Activated naive CD8-positive, alpha-beta T cell treated with anti-CD3 and anti-CD28 coated beads, Interleukin-2, amount 10 ng/mL, durations not matched to agents 7 days and 5 days (primary cell): ENCODE results near the gene RAB31. TPM values are rescaled to one million over a fixed set of nuclear protein-coding genes. Genes with fewer than 3 reads are reported as not detected.

Experiments used
- ATAC-seq: fragments of 150-1000 bp; cut with Tn5 transposase; one replicate; pipeline ENCODE4 v1.10.0; 2021; ENCODE audit warnings: low read depth, moderate library complexity
- POLR2A ChIA-PET: fragments of 350-600 bp; sonication (Branson Sonifier 250); formaldehyde crosslinking; loops from one replicate; lab custom pipeline; 2021; ENCODE audit warnings: antibody characterized with exemption; lab: Charles Lee
- DNase-seq: peaks from one replicate; pipeline ENCODE4 v3.0.0; 2021
- H3K27ac Mint-ChIP-seq: one replicate; pipeline ENCODE4 v1.8.0; 2022; ENCODE audit warnings: mild to moderate bottlenecking, mixed read lengths
- H3K27me3 Mint-ChIP-seq: one replicate; pipeline ENCODE4 v1.8.0; 2022; ENCODE audit warnings: mild to moderate bottlenecking, moderate library complexity, mixed read lengths
- H3K36me3 Mint-ChIP-seq: one replicate; pipeline ENCODE4 v1.8.0; 2021; ENCODE audit warnings: mild to moderate bottlenecking, mixed read lengths
- H3K4me1 Mint-ChIP-seq: one replicate; pipeline ENCODE4 v1.8.0; 2021; ENCODE audit warnings: mixed read lengths
- H3K4me3 Mint-ChIP-seq: one replicate; pipeline ENCODE4 v1.8.0; 2022; ENCODE audit warnings: mild to moderate bottlenecking, moderate library complexity, mixed read lengths
- H3K9me3 Mint-ChIP-seq: one replicate; pipeline ENCODE4 v1.8.0; 2021; ENCODE audit warnings: mixed read lengths
- total RNA-seq, 2 experiments: library from RNA; stranded (reverse); gene quantifications; one replicate each; pipeline ENCODE4 v1.2.3, GENCODE V29; 2021

RAB31 gene
- total RNA-seq, 2 experiments from 2014 or later: 0.94 to 3.6 TPM

- H3K9me3 Mint-ChIP-seq: peaks cover 10% of the 10 kb centered on the region
- no peak overlapping the region for H3K27ac Mint-ChIP-seq
- ATAC-seq (no peak), DNase-seq (no peak)
- H3K4me1 Mint-ChIP-seq: peaks cover 3% of the 10 kb centered on the region
- H3K27me3 Mint-ChIP-seq: no peaks in the 10 kb centered on the region
- H3K36me3 Mint-ChIP-seq: no peaks in the 10 kb centered on the region
- POLR2A ChIA-PET: no interaction called here
- no peak overlapping the region for H3K4me3 Mint-ChIP-seq
Measured at GRCh38 chr18:9868857-9869714, 161.0 kb downstream of the RAB31 start.

GRCh38 chr18:9869715-9870430, 161.8 kb downstream of the RAB31 start:
- ATAC-seq: no peak
- no peak overlapping the region for H3K4me3 Mint-ChIP-seq
- H3K27me3 Mint-ChIP-seq: no peaks in the 10 kb centered on the region
- H3K9me3 Mint-ChIP-seq: peaks cover 10% of the 10 kb centered on the region
- POLR2A ChIA-PET: no interaction called here
- no peaks in the 10 kb centered on the region for H3K36me3 Mint-ChIP-seq
- H3K27ac Mint-ChIP-seq: no peak overlapping the region
- H3K4me1 Mint-ChIP-seq: peaks cover 3% of the 10 kb centered on the region
- DNase-seq: no peak

DNA sequence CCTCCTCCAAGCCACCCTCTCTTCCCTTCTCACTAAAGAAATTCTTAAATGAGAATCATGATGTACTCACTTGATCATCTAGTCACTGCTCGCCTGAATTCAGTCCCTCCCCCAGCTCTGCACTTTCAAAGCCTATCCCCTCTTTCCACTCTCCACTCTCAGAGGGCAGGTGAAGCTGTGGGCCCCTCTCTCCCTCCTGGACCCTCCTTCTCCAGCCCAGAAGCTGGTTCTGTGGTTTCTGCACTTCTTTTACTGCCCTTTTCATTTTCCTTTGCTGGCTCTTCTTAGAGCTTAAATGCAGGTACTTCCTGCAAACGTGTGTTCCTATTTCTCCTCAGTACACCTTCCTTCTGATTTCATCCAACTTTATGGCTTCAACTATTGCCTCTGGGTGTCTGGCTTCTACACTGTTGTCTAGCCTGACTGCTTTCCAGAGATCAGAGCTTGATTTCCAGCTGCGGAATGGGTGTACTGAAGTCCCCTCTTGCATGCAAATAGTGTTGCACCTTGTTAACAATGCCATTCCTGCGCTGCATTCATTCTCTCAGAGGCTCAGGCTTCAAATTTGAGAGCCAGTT, 162.4 kb downstream of the RAB31 start:
- no peak overlapping the region for H3K4me3 Mint-ChIP-seq
- POLR2A ChIA-PET: no interaction called here
- no peaks in the 10 kb centered on the region for H3K27me3 Mint-ChIP-seq
- peaks cover 3% of the 10 kb centered on the region for H3K4me1 Mint-ChIP-seq
- no peak for DNase-seq
- H3K27ac Mint-ChIP-seq: no peak overlapping the region
- no peaks in the 10 kb centered on the region for H3K36me3 Mint-ChIP-seq
- H3K9me3 Mint-ChIP-seq: peaks cover 8% of the 10 kb centered on the region
- no peak for ATAC-seq

- DNase-seq (no peak), ATAC-seq (no peak)
- no peak overlapping the region for H3K4me3 Mint-ChIP-seq
- POLR2A ChIA-PET: no interaction called here
- H3K27me3 Mint-ChIP-seq: no peaks in the 10 kb centered on the region
- H3K27ac Mint-ChIP-seq: no peak overlapping the region
- H3K9me3 Mint-ChIP-seq: peaks cover 3% of the 10 kb centered on the region
- peaks cover 3% of the 10 kb centered on the region for H3K4me1 Mint-ChIP-seq
- H3K36me3 Mint-ChIP-seq: no peaks in the 10 kb centered on the region
Measured at GRCh38 chr18:9871244-9871746, 163.2 kb downstream of the RAB31 start.

DNA sequence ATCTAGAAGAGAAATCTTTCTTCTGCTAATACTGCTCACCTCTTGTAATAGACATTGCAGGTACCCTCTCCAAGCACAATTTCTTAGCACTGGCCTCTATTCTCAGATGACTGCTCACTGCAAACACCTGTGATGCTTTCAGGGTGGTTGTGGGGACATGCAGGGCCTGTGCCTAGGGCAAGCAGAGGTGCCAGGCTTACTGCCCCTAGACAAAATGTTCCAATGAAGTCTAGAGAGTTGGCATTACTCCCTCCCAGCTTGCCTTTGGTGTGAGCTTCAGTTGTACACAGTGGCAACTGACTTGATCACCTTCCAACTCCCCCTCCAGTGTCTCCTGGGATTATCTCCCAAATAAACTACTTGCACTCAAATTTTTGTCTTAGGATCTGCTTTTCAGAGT, 164.7 kb downstream of the RAB31 start:
- Mint-ChIP-seq H3K4me1 (peaks cover 5% of the 10 kb centered on the region), H3K36me3 (no peaks in the 10 kb centered on the region), H3K4me3 (no peak overlapping the region), H3K9me3 (no peaks in the 10 kb centered on the region), H3K27me3 (peaks cover 8% of the 10 kb centered on the region), H3K27ac (no peak overlapping the region)
- POLR2A ChIA-PET: no interaction called here
- DNase-seq (no peak), ATAC-seq (no peak)

DNA sequence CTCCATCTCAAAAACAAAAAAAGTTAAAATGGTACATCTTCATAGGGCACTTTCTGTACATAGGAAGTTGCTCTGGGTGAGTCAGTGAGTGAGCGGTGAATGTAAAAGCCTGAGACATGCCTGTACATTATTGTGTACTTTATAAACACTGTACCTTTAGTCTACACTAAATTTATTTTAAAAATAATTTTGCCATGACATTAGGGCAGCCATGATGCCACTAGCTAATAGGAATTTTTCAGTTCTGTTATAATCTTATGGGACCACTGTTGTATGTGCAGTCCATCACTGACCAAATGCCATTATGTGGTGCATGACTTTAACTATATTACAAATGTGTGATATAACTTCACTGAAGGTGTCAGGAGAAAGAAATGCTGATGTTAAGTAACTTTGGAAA, 166.6 kb downstream of the RAB31 start:
- Mint-ChIP-seq H3K4me3 (no peak overlapping the region), H3K27me3 (peaks cover 8% of the 10 kb centered on the region), H3K36me3 (no peaks in the 10 kb centered on the region), H3K27ac (no peak overlapping the region), H3K9me3 (no peaks in the 10 kb centered on the region), H3K4me1 (peaks cover 3% of the 10 kb centered on the region)
- DNase-seq (no peak), ATAC-seq (no peak)
- POLR2A ChIA-PET: no interaction called here

DNA sequence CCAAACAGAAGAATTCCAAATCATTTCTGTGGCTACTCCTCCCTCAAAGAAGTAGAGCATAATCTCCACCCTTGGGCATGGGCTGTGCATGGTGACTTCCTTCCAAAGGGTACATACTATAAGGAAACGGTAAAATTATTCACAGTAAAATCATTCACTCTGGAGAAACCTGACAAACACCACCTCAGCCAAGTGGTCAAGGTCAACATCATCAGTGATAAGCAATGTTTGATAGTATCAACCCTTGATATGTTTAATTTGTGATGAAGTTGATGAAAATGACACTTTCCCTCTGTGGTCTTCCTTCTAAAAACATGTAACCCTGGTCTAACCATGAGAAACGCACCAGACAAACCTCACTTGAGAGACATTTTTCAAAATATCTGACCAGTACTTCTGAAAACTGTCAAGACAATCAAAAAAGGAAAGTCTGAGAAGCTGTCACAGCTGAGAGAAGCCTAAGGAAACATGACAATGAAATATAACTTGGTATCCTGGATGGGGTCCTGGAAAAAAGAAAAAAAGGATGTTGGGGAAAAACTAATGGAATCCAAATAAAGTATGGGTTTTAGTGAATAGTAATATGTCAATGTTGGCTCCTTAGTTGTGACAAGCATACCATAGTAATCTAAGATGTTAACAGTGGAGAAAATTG, 168.2 kb downstream of the RAB31 start:
- no peaks in the 10 kb centered on the region for H3K9me3 Mint-ChIP-seq
- no peak for DNase-seq
- H3K27ac Mint-ChIP-seq: no peak overlapping the region
- peaks cover 8% of the 10 kb centered on the region for H3K27me3 Mint-ChIP-seq
- POLR2A ChIA-PET: no interaction called here
- H3K4me3 Mint-ChIP-seq: no peak overlapping the region
- no peak for ATAC-seq
- H3K4me1 Mint-ChIP-seq: peaks cover 3% of the 10 kb centered on the region
- H3K36me3 Mint-ChIP-seq: no peaks in the 10 kb centered on the region

GRCh38 chr18:9876867-9877654, 169.0 kb downstream of the RAB31 start:
- peaks cover 8% of the 10 kb centered on the region for H3K27me3 Mint-ChIP-seq
- peaks cover 3% of the 10 kb centered on the region for H3K4me1 Mint-ChIP-seq
- ATAC-seq (no peak), DNase-seq (no peak)
- H3K9me3 Mint-ChIP-seq: no peaks in the 10 kb centered on the region
- H3K4me3 Mint-ChIP-seq: no peak overlapping the region
- H3K36me3 Mint-ChIP-seq: no peaks in the 10 kb centered on the region
- POLR2A ChIA-PET: no interaction called here
- no peak overlapping the region for H3K27ac Mint-ChIP-seq

GRCh38 chr18:9877655-9878014, 169.5 kb downstream of the RAB31 start:
- H3K4me3 Mint-ChIP-seq: no peak overlapping the region
- no peak overlapping the region for H3K27ac Mint-ChIP-seq
- peaks cover 8% of the 10 kb centered on the region for H3K27me3 Mint-ChIP-seq
- peaks cover 3% of the 10 kb centered on the region for H3K4me1 Mint-ChIP-seq
- DNase-seq (no peak), ATAC-seq (no peak)
- POLR2A ChIA-PET: no interaction called here
- H3K9me3 Mint-ChIP-seq: no peaks in the 10 kb centered on the region
- H3K36me3 Mint-ChIP-seq: no peaks in the 10 kb centered on the region

GRCh38 chr18:9878095-9878494, 170.0 kb downstream of the RAB31 start:
- ATAC-seq: no peak
- no peaks in the 10 kb centered on the region for H3K36me3 Mint-ChIP-seq
- peaks cover 3% of the 10 kb centered on the region for H3K4me1 Mint-ChIP-seq
- no peak for DNase-seq
- no peak overlapping the region for H3K27ac Mint-ChIP-seq
- H3K9me3 Mint-ChIP-seq: no peaks in the 10 kb centered on the region
- no peak overlapping the region for H3K4me3 Mint-ChIP-seq
- POLR2A ChIA-PET: no interaction called here
- H3K27me3 Mint-ChIP-seq: peaks cover 8% of the 10 kb centered on the region

DNA sequence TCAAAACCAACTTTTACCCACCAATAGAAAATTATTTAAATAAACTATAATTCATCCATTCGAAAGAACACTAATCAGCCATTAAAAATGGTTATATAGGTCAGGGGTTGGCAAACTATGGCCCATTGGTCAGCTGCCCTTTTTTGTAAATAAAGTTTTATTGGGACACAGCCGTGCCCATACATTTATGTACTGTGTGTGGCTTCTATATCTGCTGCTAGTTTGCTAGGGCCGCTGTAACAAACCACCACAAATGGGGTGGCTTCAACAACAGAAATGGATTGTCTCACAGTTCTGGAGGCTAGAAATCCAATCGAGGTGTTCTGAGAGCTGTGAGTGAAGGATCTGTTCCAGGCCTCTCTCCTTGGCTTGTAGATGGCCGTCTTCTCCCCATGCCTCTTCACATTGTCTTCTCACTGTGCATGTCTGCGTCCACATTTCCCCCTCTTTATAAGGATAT, 170.7 kb downstream of the RAB31 start:
- H3K27ac Mint-ChIP-seq: no peak overlapping the region
- peaks cover 3% of the 10 kb centered on the region for H3K4me1 Mint-ChIP-seq
- no peaks in the 10 kb centered on the region for H3K36me3 Mint-ChIP-seq
- H3K27me3 Mint-ChIP-seq: peaks cover 8% of the 10 kb centered on the region
- ATAC-seq: no peak
- H3K9me3 Mint-ChIP-seq: no peaks in the 10 kb centered on the region
- H3K4me3 Mint-ChIP-seq: no peak overlapping the region
- DNase-seq: no peak
- POLR2A ChIA-PET: no interaction called here

DNA sequence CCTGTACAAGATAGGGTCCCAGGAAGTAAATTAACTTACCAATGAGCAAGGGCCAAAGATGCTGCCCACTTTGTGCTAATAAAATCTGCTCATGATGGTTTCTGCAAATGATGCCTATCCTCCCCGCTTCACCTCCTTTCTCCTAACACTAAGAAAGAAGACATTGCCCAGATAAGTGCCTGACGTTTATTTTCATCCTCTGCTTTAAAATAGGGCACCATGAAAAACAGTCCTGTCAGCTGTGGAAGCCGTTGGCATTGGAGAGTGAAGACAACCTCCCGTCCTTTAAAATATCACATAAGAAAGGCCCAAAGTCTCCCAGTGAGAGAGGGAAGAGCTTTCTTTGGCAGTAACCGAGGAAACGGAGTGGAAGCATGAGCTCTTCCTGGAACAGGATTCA, 176.0 kb downstream of the RAB31 start:
- no peak overlapping the region for H3K27ac Mint-ChIP-seq
- H3K27me3 Mint-ChIP-seq: no peaks in the 10 kb centered on the region
- ATAC-seq (no peak), DNase-seq (no peak)
- H3K4me1 Mint-ChIP-seq: peaks cover 2% of the 10 kb centered on the region
- no peaks in the 10 kb centered on the region for H3K9me3 Mint-ChIP-seq
- POLR2A ChIA-PET: no interaction called here
- H3K36me3 Mint-ChIP-seq: no peaks in the 10 kb centered on the region
- H3K4me3 Mint-ChIP-seq: no peak overlapping the region
